Measurements from ENCODE around the gene ATP9B.

Gene ATP9B

GRCh38 chr18:79397830-79398761, 328.9 kb downstream of the ATP9B start:
- DNase-seq (ENCODE audit: low read depth): no peak

- no peak for DNase-seq (ENCODE audit: low read depth)
Observed at GRCh38 chr18:79399275-79400081, 330.3 kb downstream of the ATP9B start.

- peak; percentile 23 for DNase-seq (ENCODE audit: low read depth)
Observed at GRCh38 chr18:79400091-79400590, 330.9 kb downstream of the ATP9B start.

DNA sequence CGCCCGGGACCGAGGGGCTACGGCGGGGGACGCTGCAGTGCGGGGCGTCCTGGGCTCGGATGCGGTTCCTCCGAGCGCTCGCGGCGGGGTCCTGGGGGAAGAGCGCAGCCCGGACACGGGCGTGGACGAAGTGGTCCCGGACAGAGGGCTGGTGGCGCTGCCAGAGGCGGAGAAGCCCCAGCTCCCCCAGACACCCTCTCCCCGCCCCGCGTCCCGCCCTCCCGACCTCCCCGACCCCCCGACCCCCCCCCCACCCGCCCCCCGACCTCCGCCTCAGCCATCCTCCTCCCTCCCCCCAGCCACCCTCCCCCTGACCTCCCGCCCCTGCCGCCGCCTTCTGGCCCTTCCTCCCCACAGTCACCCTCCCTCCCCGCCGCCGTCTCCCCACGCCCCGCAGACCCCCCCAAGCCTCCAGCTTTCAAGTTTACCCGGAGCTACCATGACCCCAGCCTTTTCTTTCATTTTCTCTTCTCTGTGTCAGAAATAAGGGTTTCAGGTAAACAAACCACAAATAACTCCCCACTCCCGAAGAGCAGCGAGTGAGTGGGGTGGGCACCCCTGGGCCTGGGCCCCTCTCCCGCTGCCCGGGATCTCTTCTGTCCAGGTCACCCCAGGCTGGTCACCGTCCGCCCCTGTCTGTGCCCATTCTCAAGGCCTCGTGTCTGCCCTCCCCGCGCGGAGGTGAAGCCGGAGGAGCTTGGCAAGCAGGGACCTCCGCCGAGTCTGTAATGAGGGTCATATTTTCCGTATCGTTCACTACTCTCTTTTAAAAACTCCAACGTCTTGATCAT, 331.6 kb downstream of the ATP9B start:
- DNase-seq (ENCODE audit: low read depth): no peak

GRCh38 chr18:79401494-79402208, 332.5 kb downstream of the ATP9B start:
- no peak for DNase-seq (ENCODE audit: low read depth)

DNA sequence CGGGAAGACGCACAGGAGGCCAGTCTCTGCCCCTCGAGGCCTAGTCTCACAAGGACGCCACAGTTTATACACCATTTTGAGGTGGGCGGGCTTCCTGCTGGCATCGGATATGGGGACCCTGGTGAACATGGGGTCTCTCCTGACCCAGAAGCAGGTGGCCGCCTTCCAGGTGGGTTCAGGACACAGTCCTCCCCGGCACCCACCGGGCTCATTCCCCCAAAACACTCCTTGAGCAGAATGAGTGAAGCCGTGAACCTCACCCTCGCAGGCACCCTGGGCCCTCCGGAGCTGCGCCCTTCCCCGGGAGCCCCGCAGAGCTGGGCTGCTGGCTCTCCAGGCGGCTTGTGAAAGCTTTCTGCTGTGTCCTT, 333.0 kb downstream of the ATP9B start:
- DNase-seq (ENCODE audit: low read depth): no peak

GRCh38 chr18:79402977-79403722, 334.0 kb downstream of the ATP9B start:
- no peak for DNase-seq (ENCODE audit: low read depth)

- DNase-seq (ENCODE audit: low read depth): no peak
Observed at GRCh38 chr18:79403723-79404566, 334.8 kb downstream of the ATP9B start.

DNA sequence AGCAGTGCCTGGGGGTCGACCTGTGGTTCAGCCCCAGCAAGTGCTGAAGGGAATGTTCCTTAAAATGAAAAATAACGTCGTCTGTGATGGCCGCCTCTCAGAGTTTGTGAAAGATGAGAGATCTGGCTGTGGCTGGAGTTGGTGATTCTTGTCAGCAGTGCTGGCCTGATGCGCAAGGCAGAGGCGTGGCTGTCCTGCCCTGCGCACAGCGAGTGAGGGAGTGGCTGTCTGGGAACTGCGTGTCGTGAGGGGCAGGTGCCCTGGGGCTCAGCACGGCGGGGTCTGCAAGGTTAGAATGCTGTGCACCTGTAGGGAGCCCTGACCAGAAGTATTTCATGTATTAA, 335.3 kb downstream of the ATP9B start:
- no peak for DNase-seq (ENCODE audit: low read depth)

DNA sequence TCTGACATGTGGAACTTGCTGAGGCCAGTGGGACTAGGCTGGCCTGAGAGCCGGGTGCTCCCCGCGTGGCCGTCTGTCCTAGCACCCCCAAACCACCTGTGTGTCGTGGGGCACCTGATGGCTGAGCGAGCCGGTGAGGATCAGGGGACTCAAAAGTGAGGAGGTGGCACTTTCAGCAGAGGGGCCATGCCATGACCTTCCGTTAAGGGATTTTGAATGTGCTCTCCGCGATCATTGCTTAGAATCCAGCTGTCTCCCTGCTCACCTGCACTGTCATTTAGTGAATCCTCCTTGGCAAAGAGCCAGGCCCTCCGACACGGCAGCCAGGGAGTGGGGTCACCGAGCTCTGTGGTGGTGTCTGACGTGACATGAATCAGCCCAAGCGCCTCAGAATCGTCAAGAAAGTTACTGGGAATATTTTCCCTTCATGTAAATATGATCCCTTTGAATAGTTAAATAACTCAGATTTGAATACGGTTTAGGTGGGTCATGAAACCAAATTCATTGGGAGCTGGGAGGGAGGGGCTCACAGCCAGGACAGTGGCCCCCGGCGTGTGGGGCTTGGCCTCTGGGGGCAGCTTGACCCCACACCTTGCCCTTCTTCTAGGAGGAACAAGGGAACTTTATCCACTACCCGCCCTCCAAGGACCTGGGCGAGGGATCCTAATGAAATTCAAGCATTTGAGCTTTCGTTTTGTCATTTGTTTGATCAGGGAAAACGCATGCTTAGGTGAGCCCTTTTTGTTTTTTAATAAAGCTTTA, 336.0 kb downstream of the ATP9B start:
- no peak for DNase-seq (ENCODE audit: low read depth)

DNA sequence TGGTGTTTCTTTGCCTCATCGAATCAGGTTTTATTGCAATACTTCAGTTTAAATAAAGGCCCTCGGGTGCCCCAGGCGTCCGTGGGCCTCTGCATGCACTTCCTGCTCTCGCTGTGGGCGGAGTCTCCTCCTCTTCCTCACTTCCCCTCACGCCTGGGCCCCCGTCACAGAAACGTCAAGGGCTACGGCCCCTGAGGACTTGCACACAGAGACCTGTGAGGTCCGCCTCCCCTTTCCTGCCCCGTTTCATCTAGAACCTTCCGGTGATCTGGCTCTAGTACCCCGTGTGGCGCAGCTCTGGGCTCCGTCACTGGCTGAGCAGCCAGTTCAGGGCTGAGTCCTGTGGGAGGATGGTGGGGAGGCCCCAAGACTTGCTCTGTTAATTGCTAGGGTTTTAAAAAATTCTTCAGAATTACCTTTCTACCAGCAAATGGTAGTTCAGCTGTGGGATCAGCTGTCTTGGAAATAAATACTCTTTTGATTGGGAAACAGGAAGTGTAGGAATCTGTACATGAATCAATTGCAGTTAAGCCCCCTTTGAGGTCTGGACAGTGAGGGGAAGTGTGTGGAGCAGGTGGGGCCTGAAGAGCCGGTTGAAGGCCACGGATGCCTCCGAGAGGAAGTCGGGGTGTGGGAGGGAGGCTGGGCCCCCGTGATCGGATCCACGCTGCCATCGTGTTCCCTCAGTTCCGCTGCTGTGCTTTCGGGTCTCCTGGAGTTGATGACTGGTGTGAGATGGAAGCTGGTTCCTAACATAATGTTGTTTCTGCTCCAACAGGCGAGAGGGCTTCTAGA, 336.8 kb downstream of the ATP9B start:
- DNase-seq (ENCODE audit: low read depth): peak; percentile 34

GRCh38 chr18:79406708-79407107, 337.5 kb downstream of the ATP9B start:
- no peak for DNase-seq (ENCODE audit: low read depth)

- no peak for DNase-seq (ENCODE audit: low read depth)
Observed at GRCh38 chr18:79409313-79409712, 340.1 kb downstream of the ATP9B start.

- DNase-seq (ENCODE audit: low read depth): no peak
Observed at GRCh38 chr18:79410171-79410641, 341.0 kb downstream of the ATP9B start.

DNA sequence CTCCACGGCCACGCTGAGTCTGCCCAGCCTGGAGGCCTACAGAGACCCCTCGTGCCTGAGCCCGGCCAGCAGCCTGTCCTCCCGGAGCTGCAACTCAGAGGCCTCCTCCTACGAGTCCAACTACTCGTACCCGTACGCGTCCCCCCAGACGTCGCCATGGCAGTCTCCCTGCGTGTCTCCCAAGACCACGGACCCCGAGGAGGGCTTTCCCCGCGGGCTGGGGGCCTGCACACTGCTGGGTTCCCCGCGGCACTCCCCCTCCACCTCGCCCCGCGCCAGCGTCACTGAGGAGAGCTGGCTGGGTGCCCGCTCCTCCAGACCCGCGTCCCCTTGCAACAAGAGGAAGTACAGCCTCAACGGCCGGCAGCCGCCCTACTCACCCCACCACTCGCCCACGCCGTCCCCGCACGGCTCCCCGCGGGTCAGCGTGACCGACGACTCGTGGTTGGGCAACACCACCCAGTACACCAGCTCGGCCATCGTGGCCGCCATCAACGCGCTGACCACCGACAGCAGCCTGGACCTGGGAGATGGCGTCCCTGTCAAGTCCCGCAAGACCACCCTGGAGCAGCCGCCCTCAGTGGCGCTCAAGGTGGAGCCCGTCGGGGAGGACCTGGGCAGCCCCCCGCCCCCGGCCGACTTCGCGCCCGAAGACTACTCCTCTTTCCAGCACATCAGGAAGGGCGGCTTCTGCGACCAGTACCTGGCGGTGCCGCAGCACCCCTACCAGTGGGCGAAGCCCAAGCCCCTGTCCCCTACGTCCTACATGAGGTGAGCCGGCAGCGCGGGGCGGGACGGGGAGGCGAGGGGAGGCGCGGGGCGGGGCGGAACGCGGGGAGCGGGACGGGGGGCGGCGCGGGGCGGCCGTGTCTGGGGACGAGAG, 341.8 kb downstream of the ATP9B start:
- DNase-seq (ENCODE audit: low read depth): no peak

DNA sequence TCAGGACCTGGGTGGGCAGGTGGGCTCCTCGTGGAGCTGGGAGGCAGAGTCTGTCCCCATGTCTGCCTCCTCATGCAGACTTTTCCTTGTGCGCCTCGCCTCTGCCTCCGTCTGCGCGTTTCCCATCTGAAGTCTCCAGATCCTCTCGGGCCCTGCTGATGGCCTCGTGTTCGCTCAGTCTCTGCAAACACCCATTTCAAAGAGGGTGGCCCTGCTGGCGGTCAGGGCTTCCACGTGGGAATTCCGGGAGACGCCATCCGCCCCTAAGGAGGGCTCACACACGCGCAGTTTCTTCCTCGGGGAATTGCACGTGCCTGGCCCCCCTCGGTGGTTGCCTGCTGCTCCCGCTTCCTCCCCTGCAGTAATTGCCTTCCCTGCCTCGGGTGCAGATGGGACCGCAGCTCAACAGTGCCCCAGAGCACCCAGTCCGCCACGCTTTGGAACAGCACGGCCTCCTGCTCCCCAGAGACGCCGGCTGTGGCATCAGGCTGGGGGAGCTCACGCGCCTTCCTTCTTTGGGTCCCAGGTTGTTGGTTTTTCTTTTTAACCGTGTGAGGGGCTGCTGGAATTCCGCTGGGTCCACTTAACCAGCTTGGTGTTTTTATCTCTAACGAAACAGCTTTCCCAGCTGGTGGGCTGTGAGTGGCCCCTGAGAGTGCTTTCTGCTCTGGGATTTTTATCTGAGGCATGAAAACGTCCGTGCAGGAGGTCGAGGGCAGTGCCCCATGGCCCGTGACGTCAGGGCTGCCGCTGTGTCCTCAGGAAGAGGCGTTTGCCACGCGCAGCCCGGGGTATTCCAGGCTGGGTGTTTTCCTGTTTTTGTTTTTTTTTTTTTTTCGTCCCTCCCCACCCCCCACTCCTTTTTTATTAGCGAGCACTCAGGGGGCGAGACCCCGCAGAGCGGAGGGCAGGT, 342.7 kb downstream of the ATP9B start:
- DNase-seq (ENCODE audit: low read depth): no peak
